BE2C (cell line): ENCODE measurements around the gene NSUN5. TPM values are rescaled to one million over a fixed set of nuclear protein-coding genes. Genes with fewer than 3 reads are reported as not detected.

Experiments
- DNase-seq: peaks from one replicate; pipeline ENCODE4 v3.0.0-alpha.2; 2020
- H3K27me3 ChIP-seq: fragments of 250-450 bp; sonication (Bioruptor Pico); 2 replicates; pipeline ENCODE4 v1.5.1; 2020; ENCODE audit warnings: mild to moderate bottlenecking
- H3K36me3 ChIP-seq: fragments of 250-450 bp; sonication (Bioruptor Pico); 2 replicates; pipeline ENCODE4 v1.5.1; 2020; ENCODE audit warnings: mild to moderate bottlenecking
- H3K4me1 ChIP-seq: fragments of 250-450 bp; sonication (Bioruptor Pico); 2 replicates; pipeline ENCODE4 v1.5.1; 2020
- H3K4me3 ChIP-seq: 2 replicates; pipeline ENCODE4 v1.5.1; 2011; ENCODE audit warnings: low read depth, low read length
- H3K9me3 ChIP-seq: fragments of 250-450 bp; sonication (Bioruptor Pico); 2 replicates; pipeline ENCODE4 v1.5.1; 2020
- CTCF ChIP-seq: IDR thresholded peaks from 2 replicates; pipeline ENCODE4 v1.5.1; 2012; ENCODE audit warnings: mild to moderate bottlenecking, low read depth, low read length
- polyA plus RNA-seq: library from polyadenylated mRNA; unstranded; fragments of >200 nt; gene quantifications from one replicate; pipeline ENCODE4 v1.2.1, GENCODE V29; 2012; ENCODE audit warnings: low read depth, missing spikeins; ENCODE audit not compliant: insufficient read length, insufficient read depth

Gene NSUN5
- 106 TPM for polyA plus RNA-seq

GRCh38 chr7:73308665-73309214 is at the start of gene NSUN5:
NSUN5 (minus strand) TSS chr7:73308826; CDS start chr7:73308790, 36 bp downstream.
- Histone ChIP-seq H3K36me3 (peaks cover 3% of the 10 kb centered on the region; the same call in 1 of the 2 replicates), H3K27me3 (no peaks in the 10 kb centered on the region), H3K4me3 (peak within 1 kb of the TSS; percentile 68), H3K4me1 (no peaks in the 10 kb centered on the region), H3K9me3 (no peaks in the 10 kb centered on the region)
- no peak for TF ChIP-seq CTCF
- peak; percentile 74 for DNase-seq

GRCh38 chr7:73356159-73356558 is 47.5 kb upstream of the NSUN5 start:
- H3K9me3 ChIP-seq, result no peaks in the 10 kb centered on the region
- H3K27me3 ChIP-seq, result no peaks in the 10 kb centered on the region
- no peak overlapping the region for H3K4me3 ChIP-seq
- no peak for TF ChIP-seq CTCF
- no peaks in the 10 kb centered on the region for H3K36me3 ChIP-seq
- no peak for DNase-seq
- no peaks in the 10 kb centered on the region for H3K4me1 ChIP-seq

GRCh38 chr7:73354821-73355220 is 46.2 kb upstream of the NSUN5 start:
- TF ChIP-seq CTCF, result no peak
- no peaks in the 10 kb centered on the region for H3K36me3 ChIP-seq
- no peak for DNase-seq

GRCh38 chr7:73354196-73354595 is 45.6 kb upstream of the NSUN5 start:
- DNase-seq, result no peak
- no peaks in the 10 kb centered on the region for H3K27me3 ChIP-seq
- TF ChIP-seq CTCF, result no peak
- H3K36me3 ChIP-seq, result no peaks in the 10 kb centered on the region
- H3K9me3 ChIP-seq, result no peaks in the 10 kb centered on the region
- no peak overlapping the region for H3K4me3 ChIP-seq
- H3K4me1 ChIP-seq, result no peaks in the 10 kb centered on the region

More at GRCh38 chr7:73354821-73355220, 46.2 kb upstream of the NSUN5 start:
- H3K4me3 ChIP-seq, result no peak overlapping the region
- no peaks in the 10 kb centered on the region for H3K27me3 ChIP-seq
- no peaks in the 10 kb centered on the region for H3K9me3 ChIP-seq
- no peaks in the 10 kb centered on the region for H3K4me1 ChIP-seq

- no peaks in the 10 kb centered on the region for H3K36me3 ChIP-seq
Observed at GRCh38 chr7:73353243-73353642, 44.6 kb upstream of the NSUN5 start.

More at GRCh38 chr7:73353243-73353642, 44.6 kb upstream of the NSUN5 start:
- no peak for TF ChIP-seq CTCF
- no peak for DNase-seq
- H3K27me3 ChIP-seq, result no peaks in the 10 kb centered on the region
- no peaks in the 10 kb centered on the region for H3K9me3 ChIP-seq
- no peaks in the 10 kb centered on the region for H3K4me1 ChIP-seq
- no peak overlapping the region for H3K4me3 ChIP-seq
